HG02938 (cell line): ENCODE measurements around the gene TMTC3.

Experiments
- ATAC-seq: cut with Tn5 transposase; IDR thresholded peaks from one replicate; pipeline ENCODE4 v1.9.1; 2021; ENCODE audit warnings: mild to moderate bottlenecking, moderate library complexity; ENCODE audit not compliant: unreplicated experiment

Gene TMTC3

DNA sequence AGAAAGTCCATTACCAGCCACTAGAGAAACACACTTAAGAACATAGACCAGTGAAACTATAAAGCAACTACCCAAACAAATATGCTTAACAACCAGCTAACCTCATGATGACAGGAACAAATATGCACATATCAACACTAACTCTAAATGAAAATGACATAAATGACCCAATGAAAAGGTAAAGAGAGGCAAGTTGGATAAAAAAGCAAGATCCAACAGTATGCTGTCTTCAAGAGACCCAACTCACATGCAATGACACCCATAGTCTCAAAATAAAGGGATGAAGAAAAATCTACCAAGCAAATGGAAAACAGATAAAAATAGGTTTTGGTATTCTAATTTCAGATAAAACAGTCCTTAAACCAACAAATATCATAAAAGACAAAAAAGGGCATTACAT lies 77.8 kb downstream of the TMTC3 start:
- ATAC-seq: no peak

DNA sequence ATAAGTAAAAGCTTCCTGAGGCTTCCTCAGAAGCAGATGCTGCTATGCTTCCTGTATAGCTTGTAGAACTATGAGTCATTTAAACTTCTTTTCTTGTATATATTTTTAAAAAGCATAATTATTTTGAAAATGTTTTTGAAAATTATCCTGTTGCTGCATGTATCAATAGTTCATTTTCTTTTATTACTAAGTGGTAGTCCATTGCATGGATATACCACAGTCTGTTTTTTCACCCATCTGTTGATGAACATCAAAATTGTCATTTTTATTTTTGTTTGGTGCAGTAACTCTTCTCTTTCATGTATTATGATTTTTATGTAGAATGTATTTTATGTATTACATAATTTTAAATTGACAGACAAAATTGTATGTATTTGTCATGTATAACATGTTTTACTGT lies 81.4 kb downstream of the TMTC3 start:
- no peak for ATAC-seq

DNA sequence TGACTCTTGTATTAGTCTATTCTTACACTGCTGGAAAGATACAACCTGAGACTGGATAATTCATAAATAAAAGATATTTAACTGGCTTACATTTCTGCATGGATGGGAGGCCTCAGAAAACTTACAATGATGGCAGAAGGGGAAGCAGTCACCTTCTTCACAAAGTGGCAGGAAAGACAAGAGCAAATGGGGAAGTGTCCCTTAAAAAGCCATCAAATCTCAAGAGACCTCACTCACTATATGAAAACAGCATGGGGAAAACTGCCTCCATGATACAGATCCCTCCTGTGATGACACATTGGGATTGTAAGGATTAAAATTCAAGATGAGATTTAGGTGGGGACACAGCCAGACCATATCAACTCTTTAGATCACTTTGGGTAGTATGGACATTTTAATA lies 83.7 kb downstream of the TMTC3 start:
- ATAC-seq: no peak

DNA sequence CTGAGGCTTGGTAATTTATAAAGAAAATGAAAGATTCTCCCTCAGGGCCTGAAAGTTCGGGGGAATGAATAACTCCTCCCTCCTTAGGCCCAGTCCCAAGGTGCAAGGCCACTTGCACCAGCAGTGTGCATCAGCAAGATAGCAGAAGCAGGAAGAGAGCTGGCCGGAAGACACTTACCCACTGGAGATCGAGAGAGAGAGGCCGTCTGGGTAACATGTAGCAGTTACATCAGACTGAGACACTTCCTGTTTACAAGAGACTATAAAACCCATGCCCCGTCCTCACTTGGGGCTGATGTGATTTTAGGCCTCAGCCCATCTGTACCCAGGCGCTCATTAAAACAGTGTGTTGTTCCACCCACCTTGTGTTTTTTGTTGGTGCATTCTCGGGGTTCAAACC lies 85.2 kb downstream of the TMTC3 start:
- no peak for ATAC-seq

- no peak for ATAC-seq
These were observed 85.8 kb downstream of the TMTC3 start for GRCh38 chr12:88227871-88228270.

DNA sequence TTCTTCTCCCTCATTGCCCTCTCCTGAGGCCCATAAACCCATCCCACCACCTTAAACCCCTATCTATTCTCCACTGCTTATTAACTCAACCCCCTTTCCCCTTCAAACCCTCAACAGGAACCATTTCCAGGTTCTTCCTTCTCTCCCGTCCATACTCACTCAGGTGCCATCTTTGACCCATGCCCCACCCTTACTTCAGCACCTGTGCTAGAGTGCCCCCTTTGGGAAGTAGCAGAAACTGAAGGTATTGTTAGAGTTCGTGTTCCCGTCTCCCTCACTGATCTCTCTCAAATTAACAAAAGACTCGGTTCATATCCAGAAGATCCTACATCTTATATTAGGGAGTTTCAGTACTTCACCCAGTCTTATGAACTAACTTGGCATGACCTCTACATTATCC lies 86.6 kb downstream of the TMTC3 start:
- no peak for ATAC-seq

DNA sequence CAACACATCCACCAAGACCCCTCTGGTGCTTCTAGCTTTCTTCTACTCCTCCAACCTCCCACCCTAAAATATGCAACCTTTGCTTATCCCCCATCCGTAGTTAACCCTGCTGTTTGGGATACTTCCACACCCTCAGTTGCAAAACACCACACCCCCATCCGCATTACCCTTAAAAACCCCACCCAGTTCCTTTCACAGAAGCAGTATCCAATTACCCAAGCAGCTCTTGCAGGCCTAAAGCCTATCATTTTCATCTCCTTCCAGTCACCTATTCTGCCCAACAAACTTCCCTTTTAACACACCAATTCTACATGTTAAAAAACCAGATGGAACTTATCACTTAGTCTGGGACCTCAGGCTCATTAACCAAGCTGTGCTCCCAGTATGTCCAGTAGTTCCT lies 88.2 kb downstream of the TMTC3 start:
- no peak for ATAC-seq

GRCh38 chr12:88235183-88235833 lies 93.2 kb downstream of the TMTC3 start:
- no peak for ATAC-seq

DNA sequence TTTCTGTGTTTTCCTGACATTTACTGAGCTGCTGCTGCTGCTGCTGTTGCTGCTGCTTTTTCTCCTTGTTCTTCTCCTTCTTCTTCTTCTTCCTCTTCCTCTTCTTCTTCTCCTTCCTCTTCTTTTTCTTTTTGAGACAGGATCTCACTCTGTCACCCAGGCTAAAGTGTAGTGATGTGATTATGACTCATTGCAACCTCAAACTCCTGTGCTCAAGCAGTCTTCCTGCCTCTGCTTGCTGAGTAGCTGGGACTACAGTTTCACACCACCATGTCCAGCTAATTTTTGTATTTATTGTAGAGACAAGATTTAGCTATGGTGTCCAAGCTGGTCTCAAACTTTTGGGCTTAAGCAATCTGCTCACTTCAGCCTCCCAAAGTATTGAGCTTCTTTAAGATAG lies 95.8 kb downstream of the TMTC3 start:
- ATAC-seq: no peak

DNA sequence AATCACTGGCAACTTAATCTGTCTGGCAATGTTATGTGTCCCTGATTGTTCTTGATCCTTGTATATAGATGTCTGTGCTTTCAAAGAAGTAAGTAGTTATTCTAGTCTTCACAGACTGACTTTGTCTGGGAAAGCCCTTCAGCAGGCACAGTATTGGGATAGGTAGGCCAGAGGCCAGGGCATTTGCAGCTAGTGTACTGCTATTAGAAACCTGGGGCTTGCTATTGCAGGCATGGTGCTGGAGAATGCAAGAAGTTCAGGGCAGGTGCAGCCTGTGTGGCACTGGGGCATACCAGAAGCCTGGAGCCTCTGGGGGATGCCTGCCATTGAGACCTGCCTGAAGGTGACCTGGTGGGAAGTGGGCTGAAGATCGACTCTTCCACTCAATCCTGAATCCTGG lies 96.3 kb downstream of the TMTC3 start:
- ATAC-seq: no peak

DNA sequence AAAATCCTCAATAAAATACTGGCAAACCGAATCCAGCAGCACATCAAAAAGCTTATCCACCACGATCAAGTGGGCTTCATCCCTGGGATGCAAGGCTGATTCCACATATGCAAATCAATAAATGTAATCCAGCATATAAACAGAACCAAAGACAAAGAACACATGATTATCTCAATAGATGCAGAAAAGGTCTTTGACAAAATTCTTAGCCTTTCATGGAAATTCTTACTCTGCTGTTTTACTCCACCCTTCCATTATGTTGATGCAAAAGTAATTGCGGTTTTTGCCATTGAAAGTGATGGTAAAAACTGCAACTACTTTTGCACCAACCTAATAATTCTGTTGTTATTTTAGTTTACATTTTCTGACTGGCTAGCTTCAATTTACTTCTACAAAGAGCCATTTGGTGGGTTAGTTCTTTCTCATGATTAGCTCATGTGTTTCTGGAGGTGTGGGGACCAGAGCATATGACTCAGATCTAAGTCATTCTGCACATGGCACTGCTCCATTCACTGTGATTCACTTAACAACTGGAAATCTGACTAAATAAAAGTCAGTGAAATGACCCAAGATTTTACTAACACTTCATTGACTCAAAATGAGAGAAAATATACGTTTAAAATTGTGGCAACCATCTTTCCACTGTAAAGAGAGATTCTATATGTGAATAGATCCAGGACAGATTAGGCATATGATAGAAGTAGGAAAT lies 99.9 kb downstream of the TMTC3 start:
- ATAC-seq: peak; percentile 66

DNA sequence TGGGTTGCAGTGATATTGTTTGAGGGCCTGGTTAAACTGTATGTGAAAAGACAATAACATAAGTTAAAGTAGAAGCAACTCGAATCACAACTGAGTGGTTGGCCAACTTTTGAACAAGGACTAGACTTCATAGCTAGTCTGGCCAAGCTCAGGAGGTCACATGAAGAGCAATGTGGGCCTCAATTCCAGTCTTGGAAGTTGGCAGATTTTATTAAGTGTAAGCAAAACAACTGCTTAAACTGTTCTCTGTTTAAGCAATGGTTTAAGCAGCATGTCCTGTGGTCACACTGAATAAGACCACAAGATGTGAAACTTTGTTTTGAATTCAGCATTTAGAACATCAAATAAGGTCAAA lies 100.4 kb downstream of the TMTC3 start:
- peak; percentile 33 for ATAC-seq

DNA sequence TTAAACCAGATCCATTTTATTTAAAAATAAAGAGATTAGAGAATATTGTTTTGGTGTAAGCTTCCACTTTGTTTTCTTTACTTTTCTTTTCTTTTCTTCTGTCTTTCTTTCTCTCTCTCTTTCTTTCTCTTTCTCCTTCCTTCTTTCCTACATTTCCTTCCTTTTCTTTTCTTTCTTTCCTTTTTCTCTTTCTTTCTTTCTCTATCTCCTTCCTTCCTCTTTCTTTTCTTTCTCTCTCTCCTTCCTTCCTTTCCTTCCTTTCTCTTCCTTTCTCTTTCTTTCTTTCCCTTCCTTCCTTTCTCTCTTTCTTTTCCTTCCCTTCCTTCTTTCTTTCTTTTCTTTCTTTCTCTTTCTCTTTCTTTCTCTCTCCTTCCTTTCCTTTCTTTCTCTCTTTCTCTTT lies 100.8 kb downstream of the TMTC3 start:
- ATAC-seq: no peak

- no peak for ATAC-seq
These were observed 101.9 kb downstream of the TMTC3 start for GRCh38 chr12:88243982-88244381.

DNA sequence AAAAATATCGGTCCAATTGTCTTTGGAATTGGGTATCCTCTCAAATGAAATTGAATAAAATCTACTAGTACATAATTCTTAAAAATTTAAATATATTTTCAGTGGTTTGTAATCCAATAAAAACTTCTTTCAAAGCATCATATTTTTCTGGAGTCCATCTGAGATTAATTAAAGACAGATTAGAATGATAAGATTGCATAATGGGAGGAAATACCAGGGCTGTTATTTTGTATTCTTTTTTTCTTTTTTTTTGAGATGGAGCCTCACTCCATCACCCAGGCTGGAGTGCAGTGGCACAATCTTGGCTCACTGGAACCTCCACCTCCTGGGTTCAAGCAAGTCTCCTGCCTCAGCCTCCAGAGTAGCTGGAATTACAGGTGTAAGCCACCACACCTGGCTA lies 103.8 kb downstream of the TMTC3 start:
- no peak for ATAC-seq

- no peak for ATAC-seq
These were observed 105.1 kb downstream of the TMTC3 start for GRCh38 chr12:88247241-88247643.

DNA sequence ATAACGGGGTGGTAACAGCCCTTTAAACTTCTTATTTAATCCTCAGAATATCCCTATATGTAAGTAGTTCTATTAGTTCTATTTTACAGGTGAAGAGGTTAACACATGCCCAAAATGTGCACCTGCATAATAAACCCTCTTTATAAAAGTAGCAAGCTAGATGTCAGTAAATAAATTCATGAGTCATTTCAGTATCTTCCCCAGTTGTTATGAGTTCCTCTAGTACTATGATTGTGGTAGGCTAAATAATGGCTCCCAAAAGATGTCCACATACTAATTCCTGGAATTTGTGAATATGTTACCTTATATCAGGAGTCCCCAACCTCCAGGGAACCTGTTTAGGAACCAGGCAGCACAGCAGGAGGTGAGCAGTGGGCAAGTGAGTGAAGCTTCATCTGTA lies 106.5 kb downstream of the TMTC3 start:
- ATAC-seq: no peak
